GM23338 (cell line): ENCODE measurements around the gene WDR76. TPM values are rescaled to one million over a fixed set of nuclear protein-coding genes. Genes with fewer than 3 reads are reported as not detected.

ENCODE experiments used
- ATAC-seq: fragments of 200-7000 bp; cut with Tn5 transposase; 3 replicates; pipeline ENCODE4 v1.9.1; 2020
- DNase-seq: peaks from one replicate; pipeline ENCODE4 v3.0.0-alpha.2; 2015; ENCODE audit warnings: low spot score
- H2AFZ ChIP-seq: fragments of 200-600 bp; sonication (generic); 2 replicates; pipeline ENCODE4 v1.8.0; 2016; ENCODE audit warnings: antibody characterized with exemption, mild to moderate bottlenecking, moderate library complexity
- H3F3A ChIP-seq: fragments of 200-600 bp; sonication (generic); replicated peaks from 2 replicates; pipeline ENCODE4 v1.8.0; 2017; ENCODE audit warnings: antibody characterized with exemption, mixed run types, low read depth
- H3K27ac ChIP-seq: fragments of 200-600 bp; sonication (generic); 2 replicates; pipeline ENCODE4 v1.6.1; 2016; ENCODE audit warnings: low read depth
- H3K27me3 ChIP-seq: fragments of 200-600 bp; sonication (generic); 2 replicates; pipeline ENCODE4 v1.8.0; 2016; ENCODE audit warnings: mild to moderate bottlenecking, mixed run types, moderate library complexity; ENCODE audit not compliant: insufficient read depth
- H3K36me3 ChIP-seq: fragments of 200-600 bp; sonication (generic); 2 replicates; pipeline ENCODE4 v1.8.0; 2016; ENCODE audit warnings: mild to moderate bottlenecking; ENCODE audit not compliant: insufficient read depth
- H3K4me1 ChIP-seq: fragments of 200-600 bp; sonication (generic); 2 replicates; pipeline ENCODE4 v1.8.0; 2016; ENCODE audit warnings: mild to moderate bottlenecking, moderate library complexity; ENCODE audit not compliant: insufficient read depth
- H3K4me2 ChIP-seq: fragments of 200-600 bp; sonication (generic); 2 replicates; pipeline ENCODE4 v1.7.1; 2017; ENCODE audit warnings: mixed run types
- H3K4me3 ChIP-seq: fragments of 200-600 bp; sonication (generic); 2 replicates; pipeline ENCODE4 v1.6.1; 2016; ENCODE audit warnings: mixed run types
- H3K79me2 ChIP-seq: fragments of 200-600 bp; sonication (generic); replicated peaks from 2 replicates; pipeline ENCODE4 v1.8.0; 2017; ENCODE audit warnings: mild to moderate bottlenecking; ENCODE audit not compliant: insufficient read depth
- H3K9me2 ChIP-seq: fragments of 200-600 bp; sonication (generic); 2 replicates; pipeline ENCODE4 v1.8.0; 2017; ENCODE audit not compliant: insufficient read depth
- H4K20me1 ChIP-seq: fragments of 200-600 bp; sonication (generic); replicated peaks from 2 replicates; pipeline ENCODE4 v1.8.0; 2017; ENCODE audit warnings: mild to moderate bottlenecking; ENCODE audit not compliant: insufficient read depth
- H3K27ac Mint-ChIP-seq: 2 replicates; pipeline ENCODE4 v1.8.0; 2020; ENCODE audit warnings: inconsistent platforms, mild to moderate bottlenecking, moderate library complexity, mixed read lengths
- H3K27me3 Mint-ChIP-seq: 3 replicates; pipeline ENCODE4 v1.8.0; 2022; ENCODE audit warnings: low read depth, mild to moderate bottlenecking, moderate library complexity, mixed read lengths, inconsistent platforms; ENCODE audit not compliant: insufficient read depth, poor library complexity
- H3K36me3 Mint-ChIP-seq: 3 replicates; pipeline ENCODE4 v1.8.0; 2021; ENCODE audit warnings: low read depth, mild to moderate bottlenecking, inconsistent platforms, moderate library complexity, mixed read lengths
- H3K4me1 Mint-ChIP-seq: 3 replicates; pipeline ENCODE4 v1.8.0; 2020; ENCODE audit warnings: mild to moderate bottlenecking, inconsistent platforms, mixed read lengths
- H3K4me3 Mint-ChIP-seq: 3 replicates; pipeline ENCODE4 v1.8.0; 2021; ENCODE audit warnings: moderate library complexity, mild to moderate bottlenecking, inconsistent platforms, mixed read lengths
- H3K9me3 Mint-ChIP-seq: 3 replicates; pipeline ENCODE4 v1.8.0; 2020; ENCODE audit warnings: moderate library complexity, mild to moderate bottlenecking, inconsistent platforms, mixed read lengths
- CREB1 ChIP-seq: fragments of 250-450 bp; sonication (Bioruptor Pico); IDR thresholded peaks from 2 replicates; pipeline ENCODE4 v1.5.0; 2020; ENCODE audit warnings: low read depth, mild to moderate bottlenecking, moderate library complexity
- ETS1 ChIP-seq: IDR thresholded peaks from 2 replicates; pipeline ENCODE4 v1.6.1; 2016; ENCODE audit warnings: antibody characterized with exemption
- EZH2 ChIP-seq: fragments of 200-600 bp; sonication (generic); IDR thresholded peaks from one replicate; pipeline ENCODE4 v1.8.0; 2017; ENCODE audit warnings: antibody characterized with exemption, mild to moderate bottlenecking, low read depth; ENCODE audit not compliant: unreplicated experiment
- EZH2phosphoT487 ChIP-seq: fragments of 200-600 bp; sonication (generic); IDR thresholded peaks from one replicate; pipeline ENCODE4 v1.8.1; 2018; ENCODE audit warnings: antibody characterized with exemption; ENCODE audit not compliant: unreplicated experiment
- JUNB ChIP-seq: IDR thresholded peaks from one replicate; pipeline ENCODE4 v1.6.1; 2016; ENCODE audit warnings: antibody characterized with exemption; ENCODE audit not compliant: unreplicated experiment
- NANOG ChIP-seq: IDR thresholded peaks from 2 replicates; pipeline ENCODE4 v1.6.1; 2016; ENCODE audit warnings: antibody characterized with exemption, borderline replicate concordance
- POLR2AphosphoS5 ChIP-seq: IDR thresholded peaks from 2 replicates; pipeline ENCODE4 v1.6.1; 2016; ENCODE audit warnings: antibody characterized with exemption, low read depth
- REST ChIP-seq: IDR thresholded peaks from one replicate; pipeline ENCODE4 v1.6.1; 2018; ENCODE audit warnings: antibody characterized with exemption; ENCODE audit not compliant: unreplicated experiment
- STAT1 ChIP-seq: IDR thresholded peaks from one replicate; pipeline ENCODE4 v1.6.1; 2016; ENCODE audit warnings: antibody characterized with exemption; ENCODE audit not compliant: unreplicated experiment
- ZNF114 ChIP-seq: fragments of 250-450 bp; sonication (Bioruptor Pico); IDR thresholded peaks from 2 replicates; pipeline ENCODE4 v1.5.0; 2020; ENCODE audit warnings: mild to moderate bottlenecking, moderate library complexity
- ZNF331 ChIP-seq: fragments of 250-450 bp; sonication (Bioruptor Pico); IDR thresholded peaks from 2 replicates; pipeline ENCODE4 v1.5.0; 2020; ENCODE audit warnings: low read depth, mild to moderate bottlenecking, moderate library complexity
- polyA plus RNA-seq: library from polyadenylated mRNA; unstranded; fragments of >200 nt; fragmentation: Nextera tagmentation; extraction: Ambion mirVana; gene quantifications from 2 replicates; pipeline ENCODE4 v1.2.1, GENCODE V29; 2016
- total RNA-seq: library from RNA; depleted of rRNA; stranded (reverse); fragments of >200 nt; shearing (Covaris generic); gene quantifications from 2 replicates; pipeline ENCODE4 v1.2.3, GENCODE V29; 2014

Gene WDR76
- total and polyA plus RNA-seq, 2 experiments from 2014 or later, result 9.7 to 17.8 TPM

DNA sequence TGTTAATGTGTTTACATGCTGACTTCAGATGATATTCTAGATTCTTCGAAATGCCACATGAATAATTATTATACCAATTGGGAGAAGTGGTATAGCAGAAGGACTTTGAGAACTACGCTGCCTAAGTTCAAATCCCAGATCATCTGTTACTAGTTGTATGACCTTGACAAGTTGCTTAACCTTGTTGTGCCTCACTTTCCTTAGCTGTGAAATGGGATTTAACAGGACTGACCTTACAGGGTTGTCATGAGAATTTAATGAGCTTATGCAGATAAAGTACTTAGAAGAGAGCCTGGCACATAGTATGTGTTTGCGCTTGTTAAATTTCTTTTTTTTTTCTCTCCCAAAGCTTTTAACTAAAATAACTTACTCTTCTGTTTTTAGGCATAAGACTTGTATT lies 24.4 kb downstream of the WDR76 start:
- H3K9me3 Mint-ChIP-seq, result no peaks in the 10 kb centered on the region; the same call in 2 of the 3 replicates
- H3K36me3 Mint-ChIP-seq, result peaks cover 31% of the 10 kb centered on the region; the same call in 2 of the 3 replicates
- no peaks in the 10 kb centered on the region for H3K79me2 ChIP-seq
- H3K9me2 ChIP-seq, result no peaks in the 10 kb centered on the region
- peaks cover 4% of the 10 kb centered on the region for H3K27me3 Mint-ChIP-seq
- no peak overlapping the region for H3K4me3 ChIP-seq
- H3K27me3 ChIP-seq, result no peaks in the 10 kb centered on the region
- ATAC-seq (no peak), DNase-seq (no peak)
- H3K4me2 ChIP-seq, result no peak overlapping the region
- no peak overlapping the region for H3K4me3 Mint-ChIP-seq
- TF ChIP-seq REST, result no peak
- no peak for TF ChIP-seq POLR2AphosphoS5
- TF ChIP-seq NANOG, result no peak
- TF ChIP-seq EZH2phosphoT487, result no peak
- TF ChIP-seq ETS1, result no peak
- no peak for TF ChIP-seq JUNB
- TF ChIP-seq STAT1, result no peak
- TF ChIP-seq CREB1, result no peak
- no peak for TF ChIP-seq EZH2
- TF ChIP-seq ZNF114 (CRISPR knock-in tag), result no peak
- no peak overlapping the region for H3K27ac ChIP-seq
- no peaks in the 10 kb centered on the region for H3K4me1 Mint-ChIP-seq
- H3K27ac Mint-ChIP-seq, result no peak overlapping the region
- no peaks in the 10 kb centered on the region for H3F3A ChIP-seq
- peaks cover 17% of the 10 kb centered on the region for H3K36me3 ChIP-seq
- no peaks in the 10 kb centered on the region for H3K4me1 ChIP-seq
- H4K20me1 ChIP-seq, result 0 out of 2 replicates have a peak, but pooled peaks cover 3% of the 10 kb centered on the region
- no peak overlapping the region for H2AFZ ChIP-seq

DNA sequence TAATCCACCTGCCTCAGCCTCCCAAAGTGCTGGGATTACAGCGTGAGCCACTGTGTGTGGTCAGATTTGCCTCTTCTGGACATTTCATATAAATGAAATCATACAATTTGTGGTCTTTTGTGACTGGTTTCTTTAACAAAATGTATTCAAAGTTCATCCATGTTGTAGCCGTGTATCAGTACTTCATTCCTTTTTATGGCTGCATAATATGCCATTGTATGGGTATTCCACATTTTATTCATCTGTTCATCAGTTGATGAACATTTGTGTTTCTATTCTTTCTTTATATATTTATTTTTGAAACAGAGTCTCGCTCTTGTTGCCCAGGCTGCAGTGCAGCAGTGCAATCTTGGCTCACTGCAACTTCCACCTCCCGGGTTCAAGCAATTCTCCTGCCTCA lies 25.8 kb downstream of the WDR76 start:
- Mint-ChIP-seq H3K27ac (no peak overlapping the region), H3K36me3 (peaks cover 31% of the 10 kb centered on the region; the same call in 2 of the 3 replicates), H3K9me3 (no peaks in the 10 kb centered on the region; the same call in 2 of the 3 replicates), H3K4me3 (no peak overlapping the region), H3K4me1 (no peaks in the 10 kb centered on the region), H3K27me3 (peaks cover 4% of the 10 kb centered on the region)
- no peak overlapping the region for H3K4me3 ChIP-seq
- no peaks in the 10 kb centered on the region for H3K79me2 ChIP-seq
- H3K27me3 ChIP-seq, result no peaks in the 10 kb centered on the region
- no peak for DNase-seq
- H3K36me3 ChIP-seq, result peaks cover 17% of the 10 kb centered on the region
- no peaks in the 10 kb centered on the region for H3K9me2 ChIP-seq
- H3K4me1 ChIP-seq, result no peaks in the 10 kb centered on the region
- 0 out of 2 replicates have a peak, but pooled peaks cover 3% of the 10 kb centered on the region for H4K20me1 ChIP-seq
- H3K27ac ChIP-seq, result no peak overlapping the region
- no peak for ATAC-seq
- H3F3A ChIP-seq, result no peaks in the 10 kb centered on the region
- TF ChIP-seq POLR2AphosphoS5 (no peak), STAT1 (no peak), ZNF331 (CRISPR knock-in tag) (no peak)
- H3K4me2 ChIP-seq, result no peak overlapping the region
- H2AFZ ChIP-seq, result no peak overlapping the region
